Stimulated activated CD8-positive, alpha-beta memory T cell treated with anti-CD3 and anti-CD28 coated beads, Interleukin-4, amount 100 ng/mL, for 24 hours (primary cell): ENCODE measurements around the gene LSM11.
"Not testable (repeated sequence)": the region's sequence is repeated elsewhere in the genome, so short reads cannot be mapped to it uniquely, and the experiment has no call there.

Experiments used
- DNase-seq: peaks from one replicate; pipeline ENCODE4 v3.0.0-alpha.2; 2020; ENCODE audit warnings: low read depth

The LSM11 gene

DNA sequence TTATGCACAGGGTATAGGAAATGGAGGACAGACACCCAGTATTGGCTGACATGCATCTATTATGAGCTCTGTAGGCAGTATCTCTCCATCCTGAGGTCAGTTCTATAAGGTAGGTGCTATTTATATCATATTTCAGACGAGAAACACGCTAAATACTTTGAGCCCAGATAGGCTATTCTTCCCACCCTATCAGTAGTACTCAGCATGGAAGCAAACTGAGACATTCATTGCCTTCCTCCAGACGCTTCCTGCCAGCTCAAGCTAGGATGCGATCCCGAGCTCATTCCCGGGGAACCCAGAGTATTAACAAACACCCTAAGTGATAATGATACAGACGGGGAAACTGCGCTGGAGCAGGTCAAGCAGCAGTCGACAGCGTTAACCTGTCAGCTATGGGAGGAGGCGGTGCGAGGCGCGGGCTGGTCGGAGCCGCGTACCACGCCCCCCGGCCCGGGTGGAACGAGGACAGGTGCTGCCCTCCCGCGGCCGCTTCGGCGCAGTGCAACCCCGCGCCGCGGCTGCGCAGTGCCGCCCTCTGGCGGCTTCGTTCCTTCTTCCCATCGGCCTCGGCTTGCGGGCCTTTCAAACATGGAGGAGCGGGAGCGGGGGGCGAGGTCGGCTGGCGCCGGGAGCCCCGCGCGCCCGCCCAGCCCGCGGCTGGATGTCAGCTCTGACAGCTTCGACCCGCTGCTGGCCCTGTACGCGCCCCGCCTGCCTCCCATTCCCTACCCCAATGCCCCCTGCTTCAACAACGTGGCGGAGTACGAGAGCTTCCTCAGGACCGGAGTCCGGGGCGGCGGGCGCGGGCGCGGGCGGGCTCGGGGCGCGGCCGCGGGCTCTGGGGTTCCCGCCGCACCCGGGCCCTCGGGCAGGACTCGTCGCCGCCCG is at the start of gene LSM11:
TSS of gene LSM11 (plus strand) at position 550 of the 888 bp plus-strand sequence. CDS start at position 589, 39 bp downstream.
- peak; percentile 85 for DNase-seq

DNA sequence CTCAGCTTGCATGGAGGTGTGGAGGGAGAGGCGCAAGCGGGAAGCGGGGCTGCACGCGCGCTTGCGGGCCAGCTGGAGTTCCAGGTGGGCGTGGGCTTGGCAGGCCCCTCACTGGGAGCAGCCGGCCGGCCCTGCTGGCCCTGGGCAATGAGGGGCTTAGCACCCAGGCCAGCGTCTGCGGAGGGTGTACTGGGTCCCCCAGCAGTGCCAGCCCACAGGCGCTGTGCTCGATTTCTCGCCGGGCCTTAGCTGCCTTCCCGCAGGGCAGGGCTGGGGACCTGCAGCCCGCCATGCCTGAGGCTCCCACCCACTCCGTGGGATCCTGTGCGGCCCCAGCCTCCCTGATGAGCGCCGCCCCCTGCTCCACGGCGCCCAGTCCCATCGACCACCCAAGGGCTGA is 49.7 kb upstream of the LSM11 start:
- not testable (repeated sequence) for DNase-seq

GRCh38 chr5:157696154-157696553 is 47.4 kb upstream of the LSM11 start:
- not testable (repeated sequence) for DNase-seq

- DNase-seq: not testable (repeated sequence)
Observed at GRCh38 chr5:157698674-157699073, 44.8 kb upstream of the LSM11 start.

DNA sequence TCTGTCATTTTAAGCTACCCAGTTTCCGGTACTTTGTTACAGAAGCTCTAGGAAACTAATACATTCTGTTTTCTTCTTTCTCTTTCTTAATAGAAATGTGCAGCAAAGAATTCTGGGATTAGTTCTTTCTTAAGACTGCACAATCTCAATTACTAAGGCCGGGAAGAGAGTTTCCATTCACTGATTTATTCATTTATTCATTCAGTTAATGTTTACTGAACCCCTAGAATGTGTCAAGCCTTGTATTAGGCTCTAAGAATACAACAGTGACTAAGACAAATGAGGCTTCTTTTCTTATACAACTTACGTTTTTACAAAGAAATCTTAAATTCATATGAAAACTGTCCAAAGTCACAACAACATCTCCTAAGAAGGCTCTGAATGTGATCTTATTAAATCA is 39.8 kb upstream of the LSM11 start:
- DNase-seq: no peak

DNA sequence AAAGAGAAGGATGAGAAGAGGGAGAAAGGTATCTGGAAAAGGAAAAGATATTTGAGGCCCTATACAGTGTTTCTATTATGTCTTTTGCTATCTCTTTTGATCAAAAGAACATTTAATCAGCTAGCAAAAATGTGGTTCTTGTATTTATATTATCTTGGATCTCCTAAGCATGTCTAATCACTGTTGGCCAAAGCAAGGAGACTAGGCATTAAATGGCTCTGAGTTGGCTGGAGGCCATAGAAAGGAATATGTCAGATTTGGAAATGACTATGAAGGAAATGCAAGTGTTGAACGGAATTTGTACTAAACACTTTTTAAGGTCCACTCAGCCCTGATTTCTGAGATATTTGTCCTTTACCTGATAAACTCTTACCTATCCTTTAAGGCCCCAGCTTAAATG is 34.6 kb upstream of the LSM11 start:
- no peak for DNase-seq

DNA sequence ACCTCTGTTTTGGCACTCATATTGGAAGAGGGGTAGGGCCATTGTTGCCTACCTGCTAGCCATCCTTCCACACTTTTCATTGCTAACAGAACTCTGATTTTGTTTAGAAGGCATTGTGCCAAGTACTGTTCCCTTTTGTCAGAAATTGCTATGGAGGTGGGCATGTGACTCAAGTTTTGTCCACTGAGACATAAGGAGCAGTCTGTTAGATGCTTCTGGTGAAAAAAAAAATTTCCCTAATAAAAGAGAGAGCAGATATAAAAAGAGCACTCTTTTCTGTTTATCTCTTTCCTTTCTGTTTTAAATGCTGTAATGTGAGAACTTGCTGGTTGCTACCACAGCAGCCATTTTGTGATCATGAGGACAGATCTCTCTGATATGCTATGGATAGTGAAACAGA is 34.2 kb upstream of the LSM11 start:
- DNase-seq: no peak

DNA sequence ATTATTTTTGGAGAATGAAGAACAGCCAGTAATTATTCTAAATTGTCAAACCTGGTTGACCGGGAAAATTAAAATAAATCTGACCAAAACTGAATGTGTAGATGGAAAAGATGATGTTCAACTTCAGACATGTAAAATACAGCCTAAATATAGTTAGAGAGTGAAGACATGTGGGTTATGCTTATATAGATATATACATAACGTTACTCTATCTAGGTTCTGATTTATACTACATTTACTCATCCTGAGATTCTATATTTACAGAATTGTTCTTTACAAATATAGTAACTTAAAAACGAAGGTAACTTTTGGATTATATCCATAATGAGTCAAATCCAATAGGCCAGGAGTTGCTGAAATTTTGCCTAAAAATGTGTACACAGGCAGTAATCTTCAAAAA is 33.1 kb upstream of the LSM11 start:
- no peak for DNase-seq

DNA sequence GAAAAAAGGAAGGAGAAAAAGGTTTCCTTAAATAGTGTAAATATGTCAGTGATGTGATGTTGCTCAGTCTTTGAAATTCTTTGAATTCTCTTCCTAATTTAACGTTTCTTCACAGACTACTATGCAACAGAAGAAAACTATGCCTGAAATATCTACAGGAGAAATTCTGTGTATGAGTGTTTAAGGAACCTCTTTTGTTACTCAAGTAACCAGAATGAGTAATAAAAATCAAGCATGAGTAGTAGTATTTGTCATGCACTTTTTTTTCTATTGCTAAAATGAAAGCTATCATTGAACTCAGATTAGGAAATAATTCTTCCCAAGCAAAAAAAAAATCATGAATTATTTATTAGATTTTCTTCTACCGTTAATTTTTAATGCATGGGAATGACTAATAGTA is 32.6 kb upstream of the LSM11 start:
- no peak for DNase-seq

GRCh38 chr5:157713830-157714595 is 29.5 kb upstream of the LSM11 start:
- DNase-seq: no peak

- no peak for DNase-seq
Observed at GRCh38 chr5:157714596-157714864, 29.0 kb upstream of the LSM11 start.

- DNase-seq: no peak
Observed at GRCh38 chr5:157718519-157718918, 25.0 kb upstream of the LSM11 start.

DNA sequence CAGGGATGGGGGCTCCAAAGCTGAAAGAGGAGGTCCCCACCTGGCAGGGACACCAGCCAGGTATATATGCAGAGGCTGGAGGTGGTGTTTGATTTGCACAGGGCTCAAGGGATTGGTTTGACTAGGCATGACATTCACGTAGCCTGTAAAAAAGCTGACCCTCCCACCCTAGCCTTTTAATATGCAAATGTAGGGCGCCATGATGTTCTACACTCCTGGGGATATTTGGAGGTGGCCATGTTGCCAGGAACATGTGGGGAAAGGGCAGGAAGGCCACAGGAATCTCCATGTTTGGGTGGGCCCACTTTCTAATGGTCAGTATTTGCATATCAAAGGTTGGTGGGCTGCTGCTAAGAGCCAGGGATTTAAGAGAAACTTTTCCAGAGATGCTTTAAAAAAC is 24.3 kb upstream of the LSM11 start:
- no peak for DNase-seq

DNA sequence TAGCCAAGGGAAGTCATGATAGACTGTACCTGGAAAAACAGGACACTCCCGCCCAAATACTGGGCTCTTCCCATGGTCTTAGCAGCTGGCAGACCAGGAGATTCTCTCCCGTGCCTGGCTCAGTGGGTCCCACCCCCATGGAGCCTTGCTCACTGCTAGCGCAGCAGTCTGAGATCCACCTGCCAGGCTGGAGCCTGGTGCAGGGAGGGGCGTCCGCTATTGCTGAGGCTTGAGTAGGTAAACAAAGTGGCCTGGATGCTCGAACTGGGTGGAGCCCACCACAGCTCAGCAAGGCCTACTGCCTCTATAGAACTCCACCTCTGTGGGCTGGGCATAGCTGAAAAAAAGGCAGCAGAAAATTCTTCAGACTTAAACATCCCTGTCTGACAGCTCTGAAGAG is 22.4 kb upstream of the LSM11 start:
- DNase-seq: no peak

DNA sequence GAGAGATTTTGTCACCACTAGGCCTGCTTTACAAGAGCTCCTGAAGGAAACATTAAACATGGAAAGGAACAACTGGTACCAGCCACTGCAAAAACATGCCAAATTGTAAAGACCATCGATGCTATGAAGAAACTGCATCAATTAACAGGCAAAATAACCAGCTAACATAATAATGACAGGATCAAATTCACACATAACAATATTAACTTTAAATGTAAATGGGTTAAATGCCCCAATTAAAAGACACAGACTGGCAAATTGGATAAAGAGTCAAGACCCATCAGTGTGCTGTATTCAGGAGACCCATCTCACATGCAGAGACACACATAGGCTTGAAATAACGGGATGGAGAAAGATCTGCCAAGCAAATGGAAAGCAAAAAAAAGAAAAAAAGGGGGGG is 20.6 kb upstream of the LSM11 start:
- not testable (repeated sequence) for DNase-seq

DNA sequence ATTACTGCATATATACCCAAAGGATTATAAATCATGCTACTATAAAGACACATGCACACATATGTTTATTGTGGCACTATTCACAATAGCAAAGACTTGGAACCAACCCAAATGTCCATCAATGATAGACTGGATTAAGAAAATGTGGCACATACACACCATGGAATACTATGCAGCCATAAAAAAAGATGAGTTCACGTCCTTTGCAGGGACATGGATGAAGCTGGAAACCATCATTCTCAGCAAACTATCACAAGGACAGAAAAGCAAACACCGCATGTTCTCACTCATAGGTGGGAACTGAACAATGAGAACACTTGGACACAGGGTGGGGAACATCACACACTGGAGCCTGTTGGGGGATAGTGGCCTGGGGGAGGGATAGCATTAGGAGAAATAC is 16.9 kb upstream of the LSM11 start:
- not testable (repeated sequence) for DNase-seq

- DNase-seq: not testable (repeated sequence)
Observed at GRCh38 chr5:157727858-157728257, 15.7 kb upstream of the LSM11 start.

DNA sequence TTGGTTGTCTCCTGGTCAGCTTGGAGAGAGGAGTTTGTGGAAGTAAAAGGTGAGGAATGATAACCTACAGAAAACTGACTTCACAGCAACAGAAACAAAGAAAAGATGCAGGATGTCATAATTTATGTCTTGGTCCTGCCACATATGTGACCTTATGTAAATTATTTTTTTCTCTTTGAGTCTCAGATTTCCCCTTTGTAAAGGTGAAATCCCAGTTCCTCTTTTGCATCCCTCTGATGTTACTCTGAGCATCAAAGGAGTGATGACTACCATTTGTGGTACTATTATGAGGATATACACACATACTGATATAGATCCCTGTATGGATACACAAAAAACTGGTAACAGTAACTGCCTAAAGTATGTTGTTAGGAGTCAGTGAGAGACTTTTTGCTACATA is 13.7 kb upstream of the LSM11 start:
- DNase-seq: no peak

DNA sequence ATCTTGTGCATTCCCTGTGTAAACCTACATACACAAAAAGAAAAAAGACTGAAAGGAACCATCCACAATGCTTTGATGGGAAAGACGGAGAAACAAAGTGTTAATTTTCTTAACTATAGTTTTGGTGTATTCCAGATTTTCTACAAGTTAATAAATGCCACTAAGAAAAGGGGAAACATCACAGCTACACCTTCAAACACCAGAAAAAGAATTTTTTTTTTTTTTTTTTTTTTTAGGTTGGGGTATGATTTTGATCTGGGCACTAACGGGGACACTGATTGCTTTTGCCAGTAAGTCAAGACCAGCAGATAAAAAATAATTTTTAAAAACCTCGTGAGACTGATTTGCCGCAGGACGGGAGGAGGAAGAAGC is 12.6 kb upstream of the LSM11 start:
- no peak for DNase-seq

DNA sequence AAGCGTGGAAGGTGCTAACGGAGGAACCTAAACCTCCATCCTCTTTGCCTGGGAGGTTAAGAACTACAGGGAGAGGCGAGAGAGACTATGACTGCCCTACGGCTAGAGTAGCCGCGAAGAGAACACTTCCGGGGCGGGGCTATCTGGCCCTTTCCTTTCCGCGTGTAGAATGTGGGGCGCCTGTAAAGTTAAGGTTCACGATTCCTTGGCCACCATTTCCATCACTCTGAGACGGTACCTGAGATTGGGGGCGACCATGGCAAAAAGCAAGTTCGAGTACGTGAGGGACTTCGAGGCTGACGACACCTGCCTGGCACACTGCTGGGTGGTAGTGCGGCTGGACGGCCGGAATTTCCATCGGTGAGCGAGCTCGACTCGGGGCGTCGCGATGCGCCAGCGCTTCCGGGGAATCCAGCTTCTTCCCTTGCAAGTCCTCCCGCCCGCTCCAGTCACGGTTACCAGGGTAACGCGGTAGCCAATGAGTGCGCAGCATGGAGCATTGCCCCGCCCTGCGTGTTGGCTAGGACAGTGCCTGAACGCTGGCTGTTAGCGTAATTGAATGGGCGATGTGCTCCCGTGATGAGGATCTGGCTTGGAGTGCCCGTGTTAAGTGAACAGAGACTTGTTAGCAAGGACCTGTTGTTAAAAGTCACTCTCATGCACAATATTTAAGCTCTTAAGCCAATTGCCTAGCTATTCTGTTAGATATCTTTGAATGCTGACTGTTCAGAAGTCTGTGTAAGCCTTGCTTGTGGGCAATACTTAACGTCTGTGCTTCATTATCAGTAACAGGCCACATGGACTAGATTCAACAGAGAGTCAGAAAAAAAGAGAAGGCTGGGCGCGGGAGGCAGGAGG is 12.0 kb upstream of the LSM11 start, which contains the start of gene THG1L:
TSS of gene THG1L (plus strand) at position 149 of the 858 bp plus-strand sequence. CDS start at position 170, 21 bp downstream.
- peak; percentile 97 for DNase-seq

GRCh38 chr5:157732130-157732514 is 11.4 kb upstream of the LSM11 start:
- no peak for DNase-seq

DNA sequence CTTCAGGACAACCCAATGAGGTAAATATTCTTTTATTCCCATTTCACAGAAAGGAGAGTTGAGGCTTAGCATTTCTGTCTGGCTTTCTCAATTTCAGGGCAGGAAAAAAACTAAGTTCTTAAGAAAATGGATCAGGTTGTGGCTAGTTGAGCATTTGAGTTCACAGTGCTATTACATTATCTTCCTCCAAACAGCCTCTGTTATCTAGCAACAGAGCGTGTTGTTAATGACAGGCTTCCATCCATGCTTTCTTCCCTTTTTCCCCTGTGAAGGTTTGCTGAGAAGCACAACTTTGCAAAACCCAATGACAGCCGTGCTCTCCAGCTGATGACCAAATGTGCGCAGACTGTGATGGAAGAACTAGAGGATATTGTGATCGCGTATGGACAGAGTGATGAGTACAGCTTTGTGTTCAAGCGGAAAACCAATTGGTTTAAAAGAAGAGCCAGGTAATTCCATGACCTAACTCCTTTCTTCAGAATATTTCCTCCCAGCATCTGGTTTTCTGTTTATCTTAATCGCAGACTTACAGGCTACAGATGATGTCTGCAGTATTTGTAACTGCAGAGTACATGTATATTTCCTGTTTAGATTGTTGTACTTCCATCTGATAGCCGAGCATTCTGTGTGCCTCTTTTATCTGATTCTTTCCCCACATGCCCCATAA is 10.8 kb upstream of the LSM11 start:
- no peak for DNase-seq
